Body of pancreas (tissue), 4 donors: ENCODE data around the gene MYCBP2. TPM values are rescaled to one million over a fixed set of nuclear protein-coding genes. Genes with fewer than 3 reads are reported as not detected.
"Not testable (repeated sequence)": the region's sequence is repeated elsewhere in the genome, so short reads cannot be mapped to it uniquely, and the experiment has no call there.

ENCODE experiments used
- ATAC-seq: fragments of 150-250 bp; one replicate; pipeline ENCODE4 v1.9.1; 2016
- DNase-seq, 4 donors: peaks; one replicate each; pipeline ENCODE4 v3.0.0-alpha.2; 2019
- H3K27ac ChIP-seq, 4 donors: fragments of 200-600 bp; sonication (generic); 1 replicate in 3 of 4; 2 replicates in 1 of 4; pipeline versions ENCODE4 v1.5.1 to v1.6.1; 2016 to 2019; ENCODE audit warnings: mild to moderate bottlenecking in 1 of 4, mixed read lengths in 1 of 4, moderate library complexity in 1 of 4
- H3K27me3 ChIP-seq, 2 donors: fragments of 200-600 bp; sonication (generic); one replicate each; pipeline ENCODE4 v1.6.0; 2016; ENCODE audit warnings: mild to moderate bottlenecking in 1 of 2
- H3K36me3 ChIP-seq, 2 donors: fragments of 200-600 bp; sonication (generic); replicated peaks in 1 of 2; 2 replicates each; pipeline ENCODE4 v1.5.1; 2016; ENCODE audit warnings: low read depth in 2 of 2; ENCODE audit not compliant: insufficient read depth in 1 of 2
- H3K4me1 ChIP-seq: fragments of 200-600 bp; sonication (generic); one replicate; pipeline ENCODE4 v1.6.0; 2016
- H3K4me3 ChIP-seq, 2 donors: fragments of 200-600 bp; sonication (generic); 1 replicate in 1 of 2; 2 replicates in 1 of 2; pipeline ENCODE4 v1.5.1; 2016 to 2019
- H3K9me3 ChIP-seq, 3 donors: fragments of 200-600 bp; sonication (generic); 1 replicate in 2 of 3; 2 replicates in 1 of 3; pipeline ENCODE4 v1.5.1; 2016
- POLR2A ChIP-seq, 3 donors: fragments of 450-650 bp; IDR thresholded peaks; one replicate each; pipeline ENCODE4 v1.6.1; 2016; ENCODE audit warnings: antibody characterized with exemption in 3 of 3, mild to moderate bottlenecking in 2 of 3
- WGBS, 2 donors: methylation state at CpG; one replicate each; pipeline ENCODE4 v1.1.5; 2017; 5-methylcytosine and 5-hydroxymethylcytosine counted together
- intact Hi-C: fragments of 100-400 bp; cut with DNase I; formaldehyde crosslinking; loops from one replicate; pipeline ENCODE4 v1.15.1; 2023
- total RNA-seq, 2 donors: library from RNA; depleted of rRNA; stranded (reverse); fragments of >200 nt; gene quantifications; one replicate each; pipeline ENCODE4 v1.1.0, GENCODE V29; 2016
- TF ChIP-seq, protein P1 (sequence below), 7 experiments: fragments of 450-650 bp in 4 of 7; fragments of 200-600 bp in 3 of 7; sonication (generic) in 3 of 7; IDR thresholded peaks; one replicate each; pipeline ENCODE4 v1.5.1; 2016 to 2019; ENCODE audit warnings: antibody characterized with exemption in 7 of 7

Gene MYCBP2
- total RNA-seq, 2 donors from 2014 or later: 85.9 to 127 TPM

DNA sequence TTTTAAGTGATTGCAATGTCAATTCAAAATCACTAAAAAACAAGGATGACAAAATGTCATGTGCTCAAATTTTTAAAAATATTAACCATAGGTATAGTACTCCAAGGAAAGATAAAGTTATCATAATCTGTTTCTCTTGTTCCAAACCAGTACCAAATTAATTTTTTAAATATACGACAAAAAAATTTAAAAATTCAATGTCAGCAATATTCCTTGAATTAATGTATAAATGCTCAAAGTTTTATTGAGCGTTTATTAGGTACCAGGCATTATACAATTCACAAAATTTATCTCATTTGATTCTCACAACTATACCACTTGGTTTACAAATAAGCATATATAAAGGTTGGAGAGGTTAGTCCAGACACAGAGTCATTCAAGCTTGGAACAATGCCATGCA is 64.7 kb downstream of the MYCBP2 start:
- ATAC-seq: no peak
- Histone ChIP-seq H3K36me3 (peaks cover 2 to 6% of the 10 kb centered on the region in 2 donors), H3K9me3 (no peaks in the 10 kb centered on the region), H3K27ac (no peak overlapping the region), H3K4me1 (no peaks in the 10 kb centered on the region), H3K27me3 (no peaks in the 10 kb centered on the region), H3K4me3 (no peak overlapping the region)
- DNase-seq: no peak
- intact Hi-C loops: no loop called here
- WGBS, 2 donors: 95 to 98% methylated on average over 2 of the region's 2 CpGs
- TF ChIP-seq, protein P1, sequence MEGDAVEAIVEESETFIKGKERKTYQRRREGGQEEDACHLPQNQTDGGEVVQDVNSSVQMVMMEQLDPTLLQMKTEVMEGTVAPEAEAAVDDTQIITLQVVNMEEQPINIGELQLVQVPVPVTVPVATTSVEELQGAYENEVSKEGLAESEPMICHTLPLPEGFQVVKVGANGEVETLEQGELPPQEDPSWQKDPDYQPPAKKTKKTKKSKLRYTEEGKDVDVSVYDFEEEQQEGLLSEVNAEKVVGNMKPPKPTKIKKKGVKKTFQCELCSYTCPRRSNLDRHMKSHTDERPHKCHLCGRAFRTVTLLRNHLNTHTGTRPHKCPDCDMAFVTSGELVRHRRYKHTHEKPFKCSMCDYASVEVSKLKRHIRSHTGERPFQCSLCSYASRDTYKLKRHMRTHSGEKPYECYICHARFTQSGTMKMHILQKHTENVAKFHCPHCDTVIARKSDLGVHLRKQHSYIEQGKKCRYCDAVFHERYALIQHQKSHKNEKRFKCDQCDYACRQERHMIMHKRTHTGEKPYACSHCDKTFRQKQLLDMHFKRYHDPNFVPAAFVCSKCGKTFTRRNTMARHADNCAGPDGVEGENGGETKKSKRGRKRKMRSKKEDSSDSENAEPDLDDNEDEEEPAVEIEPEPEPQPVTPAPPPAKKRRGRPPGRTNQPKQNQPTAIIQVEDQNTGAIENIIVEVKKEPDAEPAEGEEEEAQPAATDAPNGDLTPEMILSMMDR (IDR thresholded peaks at IDR 0.05): no peak
- TF ChIP-seq POLR2A (IDR thresholded peaks at IDR 0.05): no peak

DNA sequence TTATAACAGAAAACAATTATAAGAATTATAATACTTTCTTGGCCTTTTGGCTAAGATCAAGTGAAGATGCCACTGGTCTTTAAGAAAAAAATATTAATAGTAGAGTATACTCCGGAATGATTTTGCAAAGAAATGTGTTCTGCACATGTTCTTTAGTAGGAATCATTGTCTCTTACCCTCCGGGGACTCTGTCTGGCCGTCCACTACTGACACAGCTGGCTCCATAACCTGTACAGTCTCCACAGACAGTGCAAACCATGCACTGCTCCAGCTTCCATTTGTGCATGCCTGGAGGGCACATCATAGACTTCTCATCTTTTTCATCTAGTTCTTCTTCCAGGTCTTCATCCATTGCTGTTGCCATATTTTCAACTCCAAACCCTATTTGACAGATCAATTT is 75.9 kb downstream of the MYCBP2 start:
- no peak for DNase-seq
- 88 to 93% methylated on average over 3 of the region's 3 CpGs for WGBS, 2 donors
- Histone ChIP-seq H3K27me3 (no peaks in the 10 kb centered on the region), H3K4me1 (no peaks in the 10 kb centered on the region), H3K9me3 (no peaks in the 10 kb centered on the region), H3K27ac (no peak overlapping the region), H3K36me3 (no peaks in the 10 kb centered on the region), H3K4me3 (no peak overlapping the region)
- TF ChIP-seq, protein P1 (IDR thresholded peaks at IDR 0.05): no peak
- TF ChIP-seq POLR2A (IDR thresholded peaks at IDR 0.05): no peak
- intact Hi-C loops: no loop called here
- no peak for ATAC-seq

- intact Hi-C loops, H3K9me3 ChIP-seq, DNase-seq, H3K4me3 ChIP-seq, ATAC-seq, H3K27me3 ChIP-seq, H3K27ac ChIP-seq, H3K4me1 ChIP-seq: not testable (repeated sequence)
- peaks cover 0 to 11% of the 10 kb centered on the region in 2 donors for H3K36me3 ChIP-seq
- 84 to 93% methylated on average over 2 of the region's 2 CpGs for WGBS, 2 donors
These were observed 81.7 kb downstream of the MYCBP2 start for GRCh38 chr13:77245224-77245623.

- no peaks in the 10 kb centered on the region for H3K9me3 ChIP-seq
- no peak for DNase-seq
- peaks cover 0 to 11% of the 10 kb centered on the region in 2 donors for H3K36me3 ChIP-seq
- H3K4me3 ChIP-seq: no peak overlapping the region
- intact Hi-C loops: no loop called here
- WGBS, 2 donors: 94 to 96% methylated on average over 3 of the region's 3 CpGs
- H3K4me1 ChIP-seq: no peaks in the 10 kb centered on the region
- TF ChIP-seq, protein P1 (IDR thresholded peaks at IDR 0.05): no peak
- no peak for TF ChIP-seq POLR2A (IDR thresholded peaks at IDR 0.05)
- no peaks in the 10 kb centered on the region for H3K27me3 ChIP-seq
- ATAC-seq: no peak
- H3K27ac ChIP-seq: no peak overlapping the region
These were observed 87.6 kb downstream of the MYCBP2 start for GRCh38 chr13:77239312-77239711.

- Histone ChIP-seq H3K27ac (no peak overlapping the region), H3K36me3 (peaks cover 0 to under 1% of the 10 kb centered on the region in 2 donors), H3K4me1 (no peaks in the 10 kb centered on the region), H3K4me3 (no peak overlapping the region), H3K27me3 (no peaks in the 10 kb centered on the region), H3K9me3 (no peaks in the 10 kb centered on the region)
- intact Hi-C loops: no loop called here
- TF ChIP-seq, protein P1 (IDR thresholded peaks at IDR 0.05): no peak
- TF ChIP-seq POLR2A (IDR thresholded peaks at IDR 0.05): no peak
- DNase-seq (no peak), ATAC-seq (no peak)
These were observed 91.4 kb downstream of the MYCBP2 start for GRCh38 chr13:77235456-77236022.
